ENCODE results near the gene AASDHPPT. TPM values are rescaled to one million over a fixed set of nuclear protein-coding genes. Genes with fewer than 3 reads are reported as not detected.
"Not testable (repeated sequence)": the region's sequence is repeated elsewhere in the genome, so short reads cannot be mapped to it uniquely, and the experiment has no call there.

Gene AASDHPPT
- total RNA-seq (2014; rRNA removed; shearing (Covaris generic)) = 69.0 and 76.7 TPM in 2 replicates

- DNase-seq = peak; percentile 35
- Histone ChIP-seq H3K27me3 (ENCODE audit: control insufficient read depth, insufficient read depth, low read length) (no peaks in the 10 kb centered on the region), H3K4me3 (ENCODE audit: insufficient read depth, low read depth, low read length) (peak within 1 kb of the TSS; percentile 93)
Observed at GRCh38 chr11:106077609-106078455, at the start of gene AASDHPPT. AASDHPPT (plus strand) TSS chr11:106077662; CDS start chr11:106077711, 49 bp downstream.

GRCh38 chr11:106030609-106031008 is 46.9 kb upstream of the AASDHPPT start:
- no peaks in the 10 kb centered on the region for H3K27me3 ChIP-seq (ENCODE audit: control insufficient read depth, insufficient read depth, low read length)
- H3K4me3 ChIP-seq (ENCODE audit: insufficient read depth, low read depth, low read length) = no peak overlapping the region
- no peaks in the 10 kb centered on the region for H3K36me3 ChIP-seq (replicated peaks; ENCODE audit: control insufficient read depth, insufficient read depth, low read length)
- no peak for DNase-seq

More at GRCh38 chr11:106077609-106078455, at the start of gene AASDHPPT:
- H3K36me3 ChIP-seq (replicated peaks; ENCODE audit: control insufficient read depth, insufficient read depth, low read length) = peaks cover 11% of the 10 kb centered on the region

GRCh38 chr11:106031202-106031810 is 46.2 kb upstream of the AASDHPPT start:
- Histone ChIP-seq H3K36me3 (replicated peaks; ENCODE audit: control insufficient read depth, insufficient read depth, low read length) (no peaks in the 10 kb centered on the region), H3K4me3 (ENCODE audit: insufficient read depth, low read depth, low read length) (no peak overlapping the region), H3K27me3 (ENCODE audit: control insufficient read depth, insufficient read depth, low read length) (no peaks in the 10 kb centered on the region)
- DNase-seq = no peak

GRCh38 chr11:106031936-106032335 is 45.5 kb upstream of the AASDHPPT start:
- H3K36me3 ChIP-seq (replicated peaks; ENCODE audit: control insufficient read depth, insufficient read depth, low read length) = no peaks in the 10 kb centered on the region
- H3K27me3 ChIP-seq (ENCODE audit: control insufficient read depth, insufficient read depth, low read length) = no peaks in the 10 kb centered on the region
- DNase-seq = no peak
- H3K4me3 ChIP-seq (ENCODE audit: insufficient read depth, low read depth, low read length) = no peak overlapping the region

GRCh38 chr11:106032861-106033260 is 44.6 kb upstream of the AASDHPPT start:
- no peak overlapping the region for H3K4me3 ChIP-seq (ENCODE audit: insufficient read depth, low read depth, low read length)
- no peaks in the 10 kb centered on the region for H3K36me3 ChIP-seq (replicated peaks; ENCODE audit: control insufficient read depth, insufficient read depth, low read length)
- H3K27me3 ChIP-seq (ENCODE audit: control insufficient read depth, insufficient read depth, low read length) = no peaks in the 10 kb centered on the region
- DNase-seq = no peak

GRCh38 chr11:106043540-106043939 is 33.9 kb upstream of the AASDHPPT start:
- H3K36me3 ChIP-seq (replicated peaks; ENCODE audit: control insufficient read depth, insufficient read depth, low read length) = no peaks in the 10 kb centered on the region
- no peaks in the 10 kb centered on the region for H3K27me3 ChIP-seq (ENCODE audit: control insufficient read depth, insufficient read depth, low read length)
- no peak overlapping the region for H3K4me3 ChIP-seq (ENCODE audit: insufficient read depth, low read depth, low read length)
- DNase-seq = no peak

- no peaks in the 10 kb centered on the region for H3K36me3 ChIP-seq (replicated peaks; ENCODE audit: control insufficient read depth, insufficient read depth, low read length)
- H3K27me3 ChIP-seq (ENCODE audit: control insufficient read depth, insufficient read depth, low read length) = no peaks in the 10 kb centered on the region
- DNase-seq = no peak
- H3K4me3 ChIP-seq (ENCODE audit: insufficient read depth, low read depth, low read length) = no peak overlapping the region
Observed at GRCh38 chr11:106047631-106048030, 29.8 kb upstream of the AASDHPPT start.

- Histone ChIP-seq H3K4me3 (ENCODE audit: insufficient read depth, low read depth, low read length) (no peak overlapping the region), H3K27me3 (ENCODE audit: control insufficient read depth, insufficient read depth, low read length) (no peaks in the 10 kb centered on the region), H3K36me3 (replicated peaks; ENCODE audit: control insufficient read depth, insufficient read depth, low read length) (no peaks in the 10 kb centered on the region)
- no peak for DNase-seq
Observed at GRCh38 chr11:106049727-106050476, 27.6 kb upstream of the AASDHPPT start.

- no peak for DNase-seq
- Histone ChIP-seq H3K27me3 (ENCODE audit: control insufficient read depth, insufficient read depth, low read length) (no peaks in the 10 kb centered on the region), H3K4me3 (ENCODE audit: insufficient read depth, low read depth, low read length) (no peak overlapping the region), H3K36me3 (replicated peaks; ENCODE audit: control insufficient read depth, insufficient read depth, low read length) (no peaks in the 10 kb centered on the region)
Observed at GRCh38 chr11:106051103-106051502, 26.4 kb upstream of the AASDHPPT start.

- H3K4me3 ChIP-seq (ENCODE audit: insufficient read depth, low read depth, low read length); DNase-seq; H3K27me3 ChIP-seq (ENCODE audit: control insufficient read depth, insufficient read depth, low read length); H3K36me3 ChIP-seq (replicated peaks; ENCODE audit: control insufficient read depth, insufficient read depth, low read length): not testable (repeated sequence)
Observed at GRCh38 chr11:106058377-106058776, 19.1 kb upstream of the AASDHPPT start.

- Histone ChIP-seq H3K36me3 (replicated peaks; ENCODE audit: control insufficient read depth, insufficient read depth, low read length) (no peaks in the 10 kb centered on the region), H3K4me3 (ENCODE audit: insufficient read depth, low read depth, low read length) (no peak overlapping the region), H3K27me3 (ENCODE audit: control insufficient read depth, insufficient read depth, low read length) (no peaks in the 10 kb centered on the region)
- no peak for DNase-seq
Observed at GRCh38 chr11:106059617-106060016, 17.8 kb upstream of the AASDHPPT start.

- no peak for DNase-seq
- H3K36me3 ChIP-seq (replicated peaks; ENCODE audit: control insufficient read depth, insufficient read depth, low read length) = no peaks in the 10 kb centered on the region
- H3K4me3 ChIP-seq (ENCODE audit: insufficient read depth, low read depth, low read length) = no peak overlapping the region
- H3K27me3 ChIP-seq (ENCODE audit: control insufficient read depth, insufficient read depth, low read length) = no peaks in the 10 kb centered on the region
Observed at GRCh38 chr11:106061249-106061784, 16.1 kb upstream of the AASDHPPT start.

GRCh38 chr11:106061954-106062949 is 15.2 kb upstream of the AASDHPPT start:
- no peak for DNase-seq
- Histone ChIP-seq H3K4me3 (ENCODE audit: insufficient read depth, low read depth, low read length) (no peak overlapping the region), H3K36me3 (replicated peaks; ENCODE audit: control insufficient read depth, insufficient read depth, low read length) (no peaks in the 10 kb centered on the region), H3K27me3 (ENCODE audit: control insufficient read depth, insufficient read depth, low read length) (no peaks in the 10 kb centered on the region)

Data from H7 (cell line).